GM21717 (cell line): ENCODE data around the gene LIAS.
"Not testable (repeated sequence)": the region's sequence is repeated elsewhere in the genome, so short reads cannot be mapped to it uniquely, and the experiment has no call there.

Experiments
- ATAC-seq: cut with Tn5 transposase; IDR thresholded peaks from one replicate; pipeline ENCODE4 v1.9.1; 2021; ENCODE audit warnings: mild to moderate bottlenecking, moderate library complexity; ENCODE audit not compliant: unreplicated experiment

Gene LIAS

GRCh38 chr4:39458505-39459300 is at the start of gene LIAS, which contains the start of gene RPL9:
LIAS (plus strand) TSS chr4:39459056; CDS start chr4:39459118, 62 bp downstream.
RPL9 (minus strand) TSS chr4:39458922; CDS start chr4:39458439, 483 bp downstream.
- peak; percentile 83 for ATAC-seq

- ATAC-seq: no peak
These were observed 48.4 kb upstream of the LIAS start for GRCh38 chr4:39410415-39410814.

GRCh38 chr4:39411561-39411960 is 47.3 kb upstream of the LIAS start:
- not testable (repeated sequence) for ATAC-seq

- ATAC-seq: no peak
These were observed 43.1 kb upstream of the LIAS start for GRCh38 chr4:39415678-39416283.

DNA sequence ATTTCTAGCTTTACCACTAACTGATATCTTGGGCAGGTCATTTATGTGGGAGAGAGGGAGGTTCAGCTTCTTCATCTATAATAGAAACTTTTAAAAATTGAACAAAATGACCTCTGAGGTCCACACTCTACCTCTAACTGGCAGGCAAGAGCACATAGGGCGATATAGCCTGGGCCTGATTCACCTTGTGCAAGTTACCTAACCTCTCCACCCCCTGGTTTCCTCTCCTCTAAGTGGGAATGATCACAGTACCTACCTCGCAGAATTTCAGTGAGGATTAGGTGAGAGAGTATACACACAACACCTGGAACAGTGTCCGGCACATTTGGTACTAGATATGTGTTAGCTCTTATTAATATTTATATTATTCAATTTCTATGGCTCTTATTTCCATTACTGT is 36.6 kb upstream of the LIAS start:
- no peak for ATAC-seq

GRCh38 chr4:39425297-39425696 is 33.6 kb upstream of the LIAS start:
- ATAC-seq: not testable (repeated sequence)

- ATAC-seq: no peak
These were observed 32.1 kb upstream of the LIAS start for GRCh38 chr4:39426728-39427127.

GRCh38 chr4:39427520-39428114 is 31.2 kb upstream of the LIAS start:
- no peak for ATAC-seq

DNA sequence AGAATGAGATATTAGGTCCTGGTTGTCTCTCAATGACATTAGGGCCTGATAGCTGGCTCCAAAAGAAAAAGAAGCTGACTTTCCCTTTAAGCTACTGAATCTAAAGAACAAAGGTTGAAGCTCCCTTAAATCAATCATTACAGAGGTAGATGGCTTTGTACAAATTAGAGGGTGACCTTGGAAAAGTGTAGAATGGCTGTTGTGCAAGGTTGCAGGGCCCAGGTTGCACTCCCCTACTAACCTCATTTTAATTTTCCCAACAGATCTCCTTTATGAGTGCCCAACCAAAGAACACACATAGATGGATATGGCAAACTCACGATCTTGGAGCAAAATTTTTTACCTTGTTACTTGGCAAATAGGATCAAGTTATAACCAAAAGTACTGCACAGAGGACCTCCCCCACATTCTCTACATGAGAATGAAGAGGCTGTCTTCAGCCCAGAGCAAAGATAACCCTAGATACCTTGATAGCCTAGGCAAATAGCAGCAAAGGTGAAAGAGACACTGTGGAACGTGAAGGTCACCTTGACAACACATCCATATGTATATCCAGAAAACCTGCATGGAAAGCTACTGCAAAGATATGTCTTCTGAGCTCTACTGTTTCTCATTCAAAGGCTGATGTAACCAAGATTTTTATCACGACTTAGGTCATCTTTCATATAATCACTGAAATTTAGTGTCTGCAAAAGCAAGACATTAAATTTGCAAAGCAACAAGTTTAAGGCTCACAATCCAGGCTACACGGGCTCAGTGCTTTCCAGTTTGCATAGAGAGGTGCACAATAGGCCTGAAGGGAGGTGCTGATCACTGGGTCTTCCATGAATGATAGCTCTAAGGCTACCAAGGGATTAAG is 29.2 kb upstream of the LIAS start:
- ATAC-seq: no peak

DNA sequence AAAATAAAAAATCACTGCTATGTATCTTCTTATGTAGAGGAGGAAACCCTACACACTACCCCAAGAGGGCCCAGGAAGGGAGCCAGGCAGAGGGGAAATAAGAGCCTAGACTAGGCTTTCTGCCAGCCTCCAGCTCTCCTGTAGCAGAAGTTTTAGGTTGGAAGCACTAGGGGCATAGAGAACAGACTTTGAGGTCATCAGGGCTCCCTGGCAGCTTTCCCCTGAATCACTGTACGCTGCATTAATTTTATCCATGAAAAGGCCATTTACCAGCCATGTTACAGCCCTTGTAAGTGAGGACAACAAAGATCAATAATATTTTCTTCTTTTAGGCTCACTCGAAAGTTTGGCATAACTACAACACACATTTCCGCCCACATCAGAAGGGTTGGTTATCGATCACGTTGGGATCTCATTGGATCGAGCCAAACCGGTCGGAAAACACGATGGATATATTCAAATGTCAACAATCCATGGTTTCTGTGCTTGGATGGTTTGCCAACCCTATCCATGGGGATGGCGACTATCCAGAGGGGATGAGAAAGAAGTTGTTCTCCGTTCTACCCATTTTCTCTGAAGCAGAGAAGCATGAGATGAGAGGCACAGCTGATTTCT is 24.9 kb upstream of the LIAS start:
- no peak for ATAC-seq

GRCh38 chr4:39435659-39436563 is 22.9 kb upstream of the LIAS start:
- no peak for ATAC-seq

GRCh38 chr4:39441593-39441992 is 17.3 kb upstream of the LIAS start:
- no peak for ATAC-seq

DNA sequence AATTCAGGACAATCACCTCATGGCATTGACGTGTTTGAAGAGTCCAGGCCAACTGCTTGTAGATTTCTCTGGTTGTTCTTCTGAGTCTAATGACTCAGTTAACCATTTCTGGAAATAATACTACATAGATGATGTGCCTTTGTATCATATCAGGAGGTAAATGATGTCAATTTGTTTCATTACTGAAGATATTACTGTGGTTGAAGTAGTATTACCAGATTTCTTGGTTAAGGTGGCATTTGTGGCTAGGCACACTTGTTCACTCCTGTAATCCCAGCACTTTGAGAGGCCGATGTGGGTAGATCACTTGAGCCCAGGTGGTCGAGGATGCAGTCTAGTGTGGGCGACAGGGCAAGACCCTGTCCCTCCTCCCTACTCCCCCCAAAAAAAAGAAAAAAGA is 15.9 kb upstream of the LIAS start:
- ATAC-seq: no peak

DNA sequence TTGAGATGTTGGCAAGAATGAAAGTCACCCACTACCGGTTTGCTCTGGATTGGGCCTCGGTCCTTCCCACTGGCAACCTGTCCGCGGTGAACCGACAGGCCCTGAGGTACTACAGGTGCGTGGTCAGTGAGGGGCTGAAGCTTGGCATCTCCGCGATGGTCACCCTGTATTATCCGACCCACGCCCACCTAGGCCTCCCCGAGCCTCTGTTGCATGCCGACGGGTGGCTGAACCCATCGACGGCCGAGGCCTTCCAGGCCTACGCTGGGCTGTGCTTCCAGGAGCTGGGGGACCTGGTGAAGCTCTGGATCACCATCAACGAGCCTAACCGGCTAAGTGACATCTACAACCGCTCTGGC is 12.4 kb upstream of the LIAS start:
- no peak for ATAC-seq

DNA sequence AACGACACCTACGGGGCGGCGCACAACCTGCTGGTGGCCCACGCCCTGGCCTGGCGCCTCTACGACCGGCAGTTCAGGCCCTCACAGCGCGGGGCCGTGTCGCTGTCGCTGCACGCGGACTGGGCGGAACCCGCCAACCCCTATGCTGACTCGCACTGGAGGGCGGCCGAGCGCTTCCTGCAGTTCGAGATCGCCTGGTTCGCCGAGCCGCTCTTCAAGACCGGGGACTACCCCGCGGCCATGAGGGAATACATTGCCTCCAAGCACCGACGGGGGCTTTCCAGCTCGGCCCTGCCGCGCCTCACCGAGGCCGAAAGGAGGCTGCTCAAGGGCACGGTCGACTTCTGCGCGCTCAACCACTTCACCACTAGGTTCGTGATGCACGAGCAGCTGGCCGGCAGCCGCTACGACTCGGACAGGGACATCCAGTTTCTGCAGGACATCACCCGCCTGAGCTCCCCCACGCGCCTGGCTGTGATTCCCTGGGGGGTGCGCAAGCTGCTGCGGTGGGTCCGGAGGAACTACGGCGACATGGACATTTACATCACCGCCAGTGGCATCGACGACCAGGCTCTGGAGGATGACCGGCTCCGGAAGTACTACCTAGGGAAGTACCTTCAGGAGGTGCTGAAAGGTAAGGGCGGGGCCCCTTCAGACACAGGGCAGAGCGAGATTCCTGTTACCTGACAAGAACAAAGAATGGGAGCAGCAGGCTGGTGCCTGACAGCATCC is 11.8 kb upstream of the LIAS start:
- peak; percentile 65 for ATAC-seq

- ATAC-seq: no peak
These were observed 8.2 kb upstream of the LIAS start for GRCh38 chr4:39450618-39451017.

DNA sequence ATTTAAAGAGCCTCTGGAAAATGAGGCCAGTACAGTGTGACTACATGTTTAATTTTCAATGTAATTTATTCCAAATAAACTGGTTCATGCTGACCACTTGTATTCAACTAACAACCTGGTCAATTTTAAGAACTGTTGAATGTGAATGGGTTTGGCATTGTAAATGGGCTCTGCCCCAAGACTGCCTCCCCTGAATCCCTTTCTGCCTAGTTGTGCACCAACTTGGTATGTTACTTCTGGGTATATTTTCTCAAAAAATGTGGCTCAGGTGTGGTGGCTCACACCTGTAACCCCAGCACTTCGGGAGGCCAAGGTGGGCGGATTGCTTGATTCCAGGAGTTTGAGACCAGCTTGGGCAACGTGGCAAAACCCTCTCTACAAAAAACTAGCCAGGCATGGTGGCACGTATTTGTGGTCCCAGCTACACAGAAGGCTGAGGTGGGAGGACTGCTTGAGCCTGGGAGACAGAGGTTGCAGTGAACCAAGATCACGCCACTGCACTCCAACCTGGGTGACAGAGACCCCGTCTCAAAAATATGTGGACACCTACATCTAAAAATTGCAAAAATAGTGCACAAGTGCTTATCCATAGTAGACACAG is 7.3 kb upstream of the LIAS start:
- ATAC-seq: no peak

DNA sequence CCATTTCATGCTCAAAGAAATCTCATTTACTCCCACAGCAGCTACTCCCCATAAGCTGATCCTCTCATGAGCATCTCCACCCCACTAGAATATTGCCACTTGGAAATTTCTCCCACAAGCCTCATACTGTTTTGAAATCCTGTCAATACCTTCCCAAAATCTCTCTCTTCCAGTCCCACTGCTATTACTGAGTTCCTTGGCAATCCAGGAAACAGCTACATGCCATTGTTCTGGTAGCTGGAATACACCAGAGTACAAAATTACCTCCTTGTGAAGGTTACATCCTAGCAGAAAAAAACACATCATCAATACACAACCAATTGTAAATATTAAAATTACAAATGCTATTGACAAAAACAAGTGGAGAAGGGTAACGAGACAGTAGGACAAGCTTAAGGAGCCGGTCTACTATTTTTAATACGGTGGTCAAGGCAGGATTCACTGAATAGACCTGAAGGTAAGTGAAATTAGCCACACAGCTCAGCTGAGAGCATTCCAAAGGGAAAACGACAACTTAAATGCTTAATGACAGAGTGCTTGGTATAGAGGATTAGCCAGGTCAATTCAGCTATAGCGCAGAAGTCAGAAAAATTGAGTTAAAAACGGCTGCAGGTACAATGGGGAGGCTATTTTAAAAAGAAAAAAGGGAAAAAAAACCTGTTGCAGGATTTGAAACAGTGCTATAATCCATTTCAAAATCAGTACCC is 6.5 kb upstream of the LIAS start:
- no peak for ATAC-seq
